Transverse colon (tissue), 4 donors: ENCODE measurements around the gene TRAIP. TPM values are rescaled to one million over a fixed set of nuclear protein-coding genes. Genes with fewer than 3 reads are reported as not detected.

Source experiments
- DNase-seq: peaks from one replicate; pipeline ENCODE4 v3.0.0-alpha.2; 2019
- H3K27ac ChIP-seq, 4 donors: fragments of 200-600 bp; sonication (generic); 2 replicates each; pipeline ENCODE4 v1.5.1; 2016 to 2018; ENCODE audit warnings: inconsistent platforms in 4 of 4
- H3K27me3 ChIP-seq: fragments of 200-600 bp; sonication (generic); 2 replicates; pipeline ENCODE4 v1.5.1; 2017; ENCODE audit warnings: inconsistent platforms
- H3K36me3 ChIP-seq, 4 donors: fragments of 200-600 bp; sonication (generic); 2 replicates each; pipeline ENCODE4 v1.5.1; 2017 to 2019; ENCODE audit warnings: inconsistent platforms in 4 of 4
- H3K4me1 ChIP-seq, 4 donors: fragments of 200-600 bp; sonication (generic); 2 replicates each; pipeline ENCODE4 v1.5.1; 2017 to 2020; ENCODE audit warnings: inconsistent platforms in 4 of 4
- H3K4me3 ChIP-seq, 4 donors: fragments of 200-600 bp; sonication (generic); 1 replicate in 1 of 4; 2 replicates in 3 of 4; pipeline versions ENCODE4 v1.5.1 to v1.6.1; 2017 to 2019; ENCODE audit warnings: inconsistent platforms in 4 of 4
- H3K9me3 ChIP-seq, 2 donors: fragments of 200-600 bp; sonication (generic); 2 replicates each; pipeline ENCODE4 v1.5.1; 2017 to 2019; ENCODE audit warnings: inconsistent platforms in 2 of 2
- CTCF ChIP-seq, 5 experiments: fragments of 200-600 bp in 3 of 5; fragments of 450-650 bp in 2 of 5; sonication (generic) in 3 of 5; IDR thresholded peaks; 1 replicate in 2 of 5; 2 replicates in 3 of 5; pipeline ENCODE4 v1.5.1; 2016 to 2017; ENCODE audit warnings: antibody characterized with exemption in 5 of 5, inconsistent platforms in 3 of 5, mild to moderate bottlenecking in 2 of 5, moderate library complexity in 1 of 5
- EP300 ChIP-seq: sonication (generic); formaldehyde crosslinking; IDR thresholded peaks from one replicate; pipeline ENCODE4 v1.6.1; 2017; ENCODE audit warnings: antibody characterized with exemption, low read depth
- POLR2A ChIP-seq: fragments of 450-650 bp; IDR thresholded peaks from one replicate; pipeline ENCODE4 v1.6.1; 2016; ENCODE audit warnings: antibody characterized with exemption, mild to moderate bottlenecking, moderate library complexity
- POLR2AphosphoS5 ChIP-seq, 3 donors: sonication (generic); formaldehyde crosslinking; IDR thresholded peaks; one replicate each; pipeline ENCODE4 v1.6.1; 2016; ENCODE audit warnings: antibody characterized with exemption in 3 of 3
- whole genome bisulfite sequencing, 2 donors: methylation state at CpG; one replicate each; pipeline ENCODE4 v1.1.5; 2018; ENCODE audit warnings: low coverage in 1 of 2; 5-methylcytosine and 5-hydroxymethylcytosine counted together
- in situ Hi-C, 4 donors: fragments of 200-750 bp; cut with MboI; loops; one replicate each; pipeline versions ENCODE4 v1.15.0 to v1.15.1; 2017; ENCODE audit warnings: low sequenced_read_pairs in 3 of 4, low pct_ligation_motif_present in 1 of 4, low pct_unique_long_range_greater_than_20kb in 1 of 4
- intact Hi-C: fragments of 100-400 bp; cut with DNase I; formaldehyde crosslinking; loops from one replicate; pipeline ENCODE4 v1.15.1; 2023; ENCODE audit warnings: low total_unique reads
- total RNA-seq, 4 donors: library from RNA; depleted of rRNA; stranded (reverse); fragments of >200 nt; gene quantifications; one replicate each; pipeline ENCODE4 v1.1.0, GENCODE V29; 2016

Gene TRAIP
- total RNA-seq, 4 donors from 2014 or later = 1.2 to 1.7 (median 1.6) TPM

GRCh38 chr3:49880581-49881315 is 24.4 kb upstream of the TRAIP start:
- no peak overlapping the region for H3K27ac ChIP-seq
- H3K27me3 ChIP-seq = no peaks in the 10 kb centered on the region
- H3K36me3 ChIP-seq = no peaks in the 10 kb centered on the region
- no peaks in the 10 kb centered on the region for H3K9me3 ChIP-seq
- no peak overlapping the region for H3K4me3 ChIP-seq
- no peak for DNase-seq
- TF ChIP-seq POLR2A (no peak), POLR2AphosphoS5 (IDR thresholded peaks at IDR 0.05) (no peak), EP300 (no peak), CTCF (IDR thresholded peaks at IDR 0.05) (no peak)
- WGBS, 2 donors = 50% methylated on average over 6 of the region's 6 CpGs; no CpG with 5 or more reads in 1 of the 2 donors
- intact Hi-C loops (no loop called here), in situ Hi-C loops (no loop called here)
- peaks cover 0 to 8% (median 2%) of the 10 kb centered on the region in 4 donors for H3K4me1 ChIP-seq

- intact Hi-C loops (no loop called here), in situ Hi-C loops (no loop called here)
- H3K27me3 ChIP-seq = no peaks in the 10 kb centered on the region
- no peak overlapping the region for H3K27ac ChIP-seq
- whole genome bisulfite sequencing, 2 donors = 80% methylated on average over 2 of the region's 2 CpGs; no CpG with 5 or more reads in 1 of the 2 donors
- H3K9me3 ChIP-seq = no peaks in the 10 kb centered on the region
- no peak overlapping the region for H3K4me3 ChIP-seq
- peaks cover 0 to 8% (median 2%) of the 10 kb centered on the region in 4 donors for H3K4me1 ChIP-seq
- no peak for TF ChIP-seq POLR2A
- H3K36me3 ChIP-seq = no peaks in the 10 kb centered on the region
- no peak for DNase-seq
These were observed 23.4 kb upstream of the TRAIP start for GRCh38 chr3:49879721-49880120.

- TF ChIP-seq CTCF (IDR thresholded peaks at IDR 0.05) = no peak
- no peak for TF ChIP-seq EP300
- no peak for TF ChIP-seq POLR2A
- no peak for TF ChIP-seq POLR2AphosphoS5 (IDR thresholded peaks at IDR 0.05)
- H3K4me3 ChIP-seq = no peak overlapping the region
- no peaks in the 10 kb centered on the region for H3K9me3 ChIP-seq
- no peak overlapping the region for H3K27ac ChIP-seq
- DNase-seq = no peak
- no peaks in the 10 kb centered on the region for H3K36me3 ChIP-seq
- H3K27me3 ChIP-seq = no peaks in the 10 kb centered on the region
- intact Hi-C loops = no loop called here
- in situ Hi-C loops = no loop called here
- peaks cover 0 to 12% (median 5%) of the 10 kb centered on the region in 4 donors for H3K4me1 ChIP-seq
These were observed 22.3 kb upstream of the TRAIP start for GRCh38 chr3:49878686-49879085.

GRCh38 chr3:49877716-49878115 is 21.4 kb upstream of the TRAIP start:
- WGBS, 2 donors = 57% methylated on average over 2 of the region's 2 CpGs; no CpG with 5 or more reads in 1 of the 2 donors
- Histone ChIP-seq H3K9me3 (no peaks in the 10 kb centered on the region), H3K36me3 (no peaks in the 10 kb centered on the region), H3K4me3 (no peak overlapping the region), H3K4me1 (peaks cover 4 to 22% (median 11%) of the 10 kb centered on the region in 4 donors), H3K27me3 (no peaks in the 10 kb centered on the region), H3K27ac (no peak overlapping the region)
- intact Hi-C loops (no loop called here), in situ Hi-C loops (no loop called here)
- DNase-seq = no peak
- TF ChIP-seq POLR2A (no peak), EP300 (no peak), CTCF (IDR thresholded peaks at IDR 0.05) (no peak), POLR2AphosphoS5 (IDR thresholded peaks at IDR 0.05) (no peak)

- in situ Hi-C loops = no loop called here
These were observed 20.2 kb upstream of the TRAIP start for GRCh38 chr3:49876567-49876966.

More at GRCh38 chr3:49876567-49876966, 20.2 kb upstream of the TRAIP start:
- Histone ChIP-seq H3K4me1 (peaks cover 4 to 19% (median 8%) of the 10 kb centered on the region in 4 donors), H3K27me3 (peaks cover under 1% of the 10 kb centered on the region), H3K27ac (no peak overlapping the region), H3K36me3 (no peaks in the 10 kb centered on the region), H3K9me3 (no peaks in the 10 kb centered on the region), H3K4me3 (no peak overlapping the region)
- WGBS, 2 donors = 91% methylated on average over 5 of the region's 5 CpGs; no CpG with 5 or more reads in 1 of the 2 donors
- TF ChIP-seq POLR2A (no peak), CTCF (IDR thresholded peaks at IDR 0.05) (no peak), POLR2AphosphoS5 (IDR thresholded peaks at IDR 0.05) (no peak), EP300 (no peak)
- intact Hi-C loops = no loop called here
- no peak for DNase-seq
